GM13976 (cell line): Measurements from ENCODE around the gene CHRNA5.
"Not testable (repeated sequence)": the region's sequence is repeated elsewhere in the genome, so short reads cannot be mapped to it uniquely, and the experiment has no call there.

ENCODE experiments used
- DNase-seq: peaks from one replicate; pipeline ENCODE4 v3.0.0; 2012; ENCODE audit warnings: low spot score
- in situ Hi-C: fragments of 300-500 bp; cut with MboI; formaldehyde crosslinking; loops from one replicate; pipeline ENCODE4 v1.12.0; 2022; ENCODE audit warnings: low sequenced_read_pairs, mixed read lengths, inconsistent platforms; ENCODE audit not compliant: unreplicated experiment
- TF ChIP-seq, protein P1 (sequence below): IDR thresholded peaks from 2 replicates; pipeline ENCODE4 v1.5.1; 2012; ENCODE audit warnings: borderline replicate concordance, mild to moderate bottlenecking; ENCODE audit not compliant: insufficient read depth; ENCODE audit errors: extremely low read depth, missing control alignments, control extremely low read depth

The CHRNA5 gene

GRCh38 chr15:78550194-78550593 is 15.1 kb upstream of the CHRNA5 start:
- no peak for DNase-seq
- TF ChIP-seq, protein P1, sequence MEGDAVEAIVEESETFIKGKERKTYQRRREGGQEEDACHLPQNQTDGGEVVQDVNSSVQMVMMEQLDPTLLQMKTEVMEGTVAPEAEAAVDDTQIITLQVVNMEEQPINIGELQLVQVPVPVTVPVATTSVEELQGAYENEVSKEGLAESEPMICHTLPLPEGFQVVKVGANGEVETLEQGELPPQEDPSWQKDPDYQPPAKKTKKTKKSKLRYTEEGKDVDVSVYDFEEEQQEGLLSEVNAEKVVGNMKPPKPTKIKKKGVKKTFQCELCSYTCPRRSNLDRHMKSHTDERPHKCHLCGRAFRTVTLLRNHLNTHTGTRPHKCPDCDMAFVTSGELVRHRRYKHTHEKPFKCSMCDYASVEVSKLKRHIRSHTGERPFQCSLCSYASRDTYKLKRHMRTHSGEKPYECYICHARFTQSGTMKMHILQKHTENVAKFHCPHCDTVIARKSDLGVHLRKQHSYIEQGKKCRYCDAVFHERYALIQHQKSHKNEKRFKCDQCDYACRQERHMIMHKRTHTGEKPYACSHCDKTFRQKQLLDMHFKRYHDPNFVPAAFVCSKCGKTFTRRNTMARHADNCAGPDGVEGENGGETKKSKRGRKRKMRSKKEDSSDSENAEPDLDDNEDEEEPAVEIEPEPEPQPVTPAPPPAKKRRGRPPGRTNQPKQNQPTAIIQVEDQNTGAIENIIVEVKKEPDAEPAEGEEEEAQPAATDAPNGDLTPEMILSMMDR = no peak
- in situ Hi-C loops = no loop called here

DNA sequence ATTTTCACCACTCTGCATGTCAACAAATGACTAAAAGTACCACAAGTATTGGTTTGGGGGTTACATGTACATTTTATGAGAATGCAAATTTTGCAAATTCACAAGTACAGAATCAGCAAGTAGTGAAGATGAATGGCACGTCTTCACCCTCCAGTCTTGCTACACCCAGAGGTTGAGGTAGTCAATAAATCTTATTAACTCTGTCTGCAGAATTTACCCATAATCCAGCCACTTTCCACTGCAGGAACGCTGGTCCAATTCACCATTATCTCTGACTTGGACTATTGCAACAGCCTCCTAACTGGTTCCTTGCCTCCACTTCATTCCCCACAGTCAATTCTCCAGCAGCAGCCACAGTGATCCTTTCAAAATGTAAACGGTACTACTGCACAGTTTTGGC is 14.5 kb upstream of the CHRNA5 start:
- DNase-seq = no peak
- TF ChIP-seq, protein P1 = no peak
- in situ Hi-C loops = no loop called here

DNA sequence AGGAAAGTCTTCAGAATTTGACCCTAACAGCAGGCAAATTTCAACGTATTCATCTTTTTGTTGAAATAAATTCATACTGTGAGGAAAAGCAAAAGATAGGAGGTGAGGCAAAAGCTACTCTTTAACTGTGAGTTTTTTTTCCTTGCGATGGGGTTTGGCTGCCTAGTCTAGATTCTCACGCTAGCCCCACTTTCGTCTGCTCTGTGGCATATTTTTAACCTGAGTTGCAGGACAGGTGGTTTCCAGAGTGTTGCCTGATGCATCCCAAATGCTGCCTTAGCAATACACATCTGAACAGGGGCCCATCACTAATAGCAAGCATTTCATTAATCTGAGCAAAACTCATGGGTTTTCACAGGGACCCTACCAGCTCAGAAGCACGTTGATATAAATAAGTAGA is 13.4 kb upstream of the CHRNA5 start:
- DNase-seq = peak; percentile 18
- TF ChIP-seq, protein P1 = no peak
- in situ Hi-C loops = no loop called here

- DNase-seq = no peak
- in situ Hi-C loops = no loop called here
- TF ChIP-seq, protein P1 = no peak
These were observed 12.7 kb upstream of the CHRNA5 start for GRCh38 chr15:78552597-78552996.

DNA sequence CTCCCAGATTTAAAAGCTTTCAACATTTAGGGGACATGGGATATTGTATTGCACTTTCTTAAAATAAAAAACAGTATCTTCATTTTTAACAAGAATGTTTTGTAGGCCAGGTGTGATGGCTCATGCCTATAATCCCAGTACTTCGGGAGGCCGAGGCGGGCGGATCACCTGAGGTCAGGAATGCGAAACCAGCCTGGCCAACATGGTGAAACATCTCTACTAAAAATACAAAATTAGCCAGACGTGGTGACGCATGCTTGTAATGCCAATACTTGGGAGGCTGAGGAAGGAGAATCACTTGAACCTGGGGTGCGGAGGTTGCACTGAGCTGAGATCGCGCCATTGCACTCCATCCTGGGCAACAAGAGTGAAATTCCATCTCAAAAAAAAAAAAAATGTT is 5.1 kb upstream of the CHRNA5 start:
- DNase-seq, in situ Hi-C loops: not testable (repeated sequence)

GRCh38 chr15:78561490-78561889 is 3.8 kb upstream of the CHRNA5 start:
- DNase-seq = no peak
- TF ChIP-seq, protein P1 = no peak
- in situ Hi-C loops = no loop called here

- DNase-seq = no peak
- TF ChIP-seq, protein P1 = no peak
- in situ Hi-C loops = no loop called here
These were observed 2.2 kb upstream of the CHRNA5 start for GRCh38 chr15:78563092-78563491.

GRCh38 chr15:78564743-78565096 is 600 bp upstream of the CHRNA5 start:
- TF ChIP-seq, protein P1 = no peak
- in situ Hi-C loops = no loop called here
- no peak for DNase-seq
